Stimulated activated memory B cell treated with anti-CD40 and anti-IgM and Interleukin-4, amounts not matched to agents 10 μg/mL and 1 μg/mL and 100 μg/mL, for 72 hours (primary cell): ENCODE measurements around the gene CNTN4.

Experiments used
- ATAC-seq: fragments of 150-1000 bp; cut with Tn5 transposase; 2 replicates; pipeline ENCODE4 v1.10.0; 2021
- H3K27ac Mint-ChIP-seq: one replicate; pipeline ENCODE4 v1.8.0; 2022; ENCODE audit warnings: mild to moderate bottlenecking, mixed read lengths
- H3K27me3 Mint-ChIP-seq: one replicate; pipeline ENCODE4 v1.8.0; 2022; ENCODE audit warnings: mixed read lengths
- H3K36me3 Mint-ChIP-seq: one replicate; pipeline ENCODE4 v1.8.0; 2022; ENCODE audit warnings: mixed read lengths
- H3K4me1 Mint-ChIP-seq: one replicate; pipeline ENCODE4 v1.8.0; 2022; ENCODE audit warnings: mixed read lengths
- H3K4me3 Mint-ChIP-seq: one replicate; pipeline ENCODE4 v1.8.0; 2022; ENCODE audit warnings: mild to moderate bottlenecking, moderate library complexity, mixed read lengths
- H3K9me3 Mint-ChIP-seq: one replicate; pipeline ENCODE4 v1.8.0; 2022; ENCODE audit warnings: mixed read lengths

CNTN4 gene

DNA sequence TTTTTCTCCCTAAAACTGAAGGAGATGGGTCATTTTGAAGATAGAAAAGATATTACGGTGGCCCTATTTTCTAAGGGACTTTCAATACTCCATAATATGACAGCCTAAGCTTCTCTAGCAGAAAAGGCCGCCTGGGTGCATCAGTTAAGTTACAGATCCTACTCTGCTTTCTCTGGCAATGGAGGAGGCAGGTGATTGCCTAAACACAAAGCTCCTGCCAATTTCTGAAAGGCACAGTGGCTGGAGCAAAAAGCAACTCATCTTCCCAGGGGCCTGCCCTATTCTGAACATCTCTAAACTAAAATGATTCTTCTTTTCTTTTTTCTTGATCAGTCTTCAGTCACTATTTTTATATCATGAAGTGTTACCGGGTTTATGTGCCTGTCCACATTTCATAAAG, 276.7 kb downstream of the CNTN4 start:
- Mint-ChIP-seq H3K36me3 (no peaks in the 10 kb centered on the region), H3K27me3 (no peaks in the 10 kb centered on the region), H3K4me3 (no peak overlapping the region), H3K27ac (no peak overlapping the region), H3K9me3 (no peaks in the 10 kb centered on the region), H3K4me1 (no peaks in the 10 kb centered on the region)
- no peak for ATAC-seq

DNA sequence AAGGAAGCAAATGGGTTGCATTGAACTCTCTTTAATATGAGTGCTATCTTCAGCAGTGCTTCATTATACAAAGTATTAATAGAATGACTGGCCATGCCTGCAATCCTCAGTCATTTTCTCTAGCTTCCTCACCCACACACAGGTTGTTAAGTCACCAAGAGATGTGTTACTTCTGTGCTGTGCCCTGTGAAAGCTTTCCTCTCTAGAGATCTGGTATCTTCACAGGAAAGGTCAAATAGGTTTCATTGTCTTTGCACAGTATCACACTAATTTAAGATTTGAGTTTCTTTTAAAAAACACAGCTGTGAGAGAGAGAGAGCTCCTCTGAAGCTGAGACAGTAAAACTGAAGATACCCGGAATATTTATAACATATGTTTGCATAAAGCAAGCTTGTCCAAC, 278.6 kb downstream of the CNTN4 start:
- H3K4me3 Mint-ChIP-seq = no peak overlapping the region

GRCh38 chr3:2390926-2391532, 292.4 kb downstream of the CNTN4 start:
- Mint-ChIP-seq H3K9me3 (peaks cover 9% of the 10 kb centered on the region), H3K36me3 (no peaks in the 10 kb centered on the region), H3K4me3 (no peak overlapping the region), H3K4me1 (no peaks in the 10 kb centered on the region), H3K27ac (no peak overlapping the region), H3K27me3 (no peaks in the 10 kb centered on the region)
- no peak for ATAC-seq

More for the DNA sequence above, 278.6 kb downstream of the CNTN4 start:
- Mint-ChIP-seq H3K36me3 (no peaks in the 10 kb centered on the region), H3K9me3 (no peaks in the 10 kb centered on the region), H3K4me1 (no peaks in the 10 kb centered on the region), H3K27me3 (no peaks in the 10 kb centered on the region), H3K27ac (no peak overlapping the region)
- no peak for ATAC-seq

DNA sequence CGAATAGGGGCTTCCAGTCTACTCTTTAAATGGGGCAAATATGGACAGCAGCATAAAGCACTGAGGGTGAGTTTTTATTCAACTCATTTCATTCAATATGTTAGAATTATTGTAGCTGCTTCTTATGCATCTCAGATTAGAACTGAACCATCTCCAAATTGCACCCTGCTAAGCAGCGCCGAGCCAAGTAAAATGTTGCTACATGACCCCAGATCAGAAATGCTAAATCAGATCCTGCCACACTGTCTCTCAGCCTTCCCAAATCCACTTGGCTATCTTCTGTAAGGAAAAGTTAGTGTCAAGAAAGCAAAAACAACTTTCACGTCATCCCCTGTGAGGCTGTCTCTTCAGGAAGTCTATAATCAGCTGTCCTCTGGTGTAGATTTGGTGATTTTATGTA, 293.2 kb downstream of the CNTN4 start:
- no peak for ATAC-seq
- Mint-ChIP-seq H3K27me3 (no peaks in the 10 kb centered on the region), H3K27ac (no peak overlapping the region), H3K4me1 (no peaks in the 10 kb centered on the region), H3K36me3 (no peaks in the 10 kb centered on the region), H3K9me3 (peaks cover 9% of the 10 kb centered on the region), H3K4me3 (no peak overlapping the region)

DNA sequence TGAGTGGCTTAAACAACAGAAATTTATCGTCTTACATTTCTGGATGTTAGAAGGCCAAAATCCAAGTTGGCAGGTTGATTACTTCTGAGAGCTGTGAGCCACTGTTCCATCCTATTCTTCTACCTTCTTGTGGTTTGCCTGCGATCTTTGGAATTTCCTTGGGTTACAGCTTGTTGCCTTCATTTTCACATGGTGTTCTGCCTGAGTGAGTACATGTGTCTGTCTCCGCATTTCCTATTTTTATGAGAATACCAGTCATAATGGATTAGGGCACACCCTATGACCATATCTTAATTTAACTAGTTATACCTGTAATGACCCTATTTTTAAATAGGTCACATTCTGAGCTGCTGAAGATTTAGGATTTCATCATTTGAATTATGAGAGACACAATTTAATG, 294.3 kb downstream of the CNTN4 start:
- ATAC-seq = no peak
- H3K4me3 Mint-ChIP-seq = no peak overlapping the region
- H3K4me1 Mint-ChIP-seq = no peaks in the 10 kb centered on the region
- H3K27ac Mint-ChIP-seq = no peak overlapping the region
- peaks cover 9% of the 10 kb centered on the region for H3K9me3 Mint-ChIP-seq
- H3K36me3 Mint-ChIP-seq = no peaks in the 10 kb centered on the region
- no peaks in the 10 kb centered on the region for H3K27me3 Mint-ChIP-seq

DNA sequence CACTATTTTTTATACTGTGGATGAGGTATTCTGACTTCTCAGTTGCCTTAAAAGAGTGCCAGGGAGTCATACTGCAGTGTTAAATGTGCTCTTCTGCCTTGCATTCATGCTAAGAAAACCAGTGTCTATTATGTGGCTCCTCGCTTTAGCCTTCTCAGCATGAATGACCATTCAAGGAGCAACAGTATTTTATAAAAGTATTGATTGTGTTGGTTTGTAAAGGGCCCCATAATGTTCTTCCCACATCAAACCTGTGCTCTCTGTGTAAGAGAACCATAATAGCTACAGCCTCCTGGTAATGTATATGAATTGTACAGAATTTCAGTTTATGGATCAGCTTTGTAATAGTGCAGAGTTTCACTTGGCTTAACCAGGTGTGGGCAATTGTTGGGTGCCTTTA, 316.4 kb downstream of the CNTN4 start:
- Mint-ChIP-seq H3K4me3 (no peak overlapping the region), H3K36me3 (no peaks in the 10 kb centered on the region), H3K4me1 (no peaks in the 10 kb centered on the region), H3K9me3 (no peaks in the 10 kb centered on the region), H3K27me3 (no peaks in the 10 kb centered on the region), H3K27ac (no peak overlapping the region)
- ATAC-seq = no peak

GRCh38 chr3:2420919-2421318, 322.3 kb downstream of the CNTN4 start:
- Mint-ChIP-seq H3K4me3 (no peak overlapping the region), H3K36me3 (no peaks in the 10 kb centered on the region), H3K4me1 (no peaks in the 10 kb centered on the region), H3K27me3 (no peaks in the 10 kb centered on the region), H3K9me3 (peaks cover 6% of the 10 kb centered on the region), H3K27ac (no peak overlapping the region)
- no peak for ATAC-seq

DNA sequence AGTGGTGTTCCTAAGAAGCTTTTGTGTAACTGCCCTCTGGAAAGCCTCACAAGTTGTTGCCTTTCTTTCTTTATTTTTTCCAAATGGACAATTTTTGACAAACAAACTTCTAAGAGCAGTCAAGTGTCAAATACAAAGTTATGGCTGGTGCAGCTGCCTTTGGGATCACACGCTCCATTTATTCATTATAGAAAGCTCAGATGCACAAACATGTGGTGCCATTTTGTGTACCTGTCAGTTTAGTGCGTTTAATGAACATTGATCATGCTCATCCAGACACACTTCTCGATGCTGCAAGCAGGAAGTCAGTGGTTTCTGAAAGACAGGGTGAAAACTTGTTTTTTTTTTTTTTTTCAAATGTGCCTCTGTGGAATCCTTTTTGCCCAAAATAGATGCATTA, 324.5 kb downstream of the CNTN4 start:
- Mint-ChIP-seq H3K4me1 (no peaks in the 10 kb centered on the region), H3K27me3 (no peaks in the 10 kb centered on the region), H3K9me3 (peaks cover 13% of the 10 kb centered on the region), H3K4me3 (no peak overlapping the region), H3K27ac (no peak overlapping the region), H3K36me3 (no peaks in the 10 kb centered on the region)
- no peak for ATAC-seq

GRCh38 chr3:2441558-2441957, 342.9 kb downstream of the CNTN4 start:
- H3K9me3 Mint-ChIP-seq = no peaks in the 10 kb centered on the region
- no peak overlapping the region for H3K27ac Mint-ChIP-seq
- no peaks in the 10 kb centered on the region for H3K4me1 Mint-ChIP-seq

GRCh38 chr3:2446146-2446545, 347.5 kb downstream of the CNTN4 start:
- no peaks in the 10 kb centered on the region for H3K27me3 Mint-ChIP-seq
- H3K9me3 Mint-ChIP-seq = no peaks in the 10 kb centered on the region
- no peak for ATAC-seq
- H3K4me3 Mint-ChIP-seq = no peak overlapping the region
- H3K4me1 Mint-ChIP-seq = no peaks in the 10 kb centered on the region
- H3K36me3 Mint-ChIP-seq = no peaks in the 10 kb centered on the region
- H3K27ac Mint-ChIP-seq = no peak overlapping the region

More at GRCh38 chr3:2441558-2441957, 342.9 kb downstream of the CNTN4 start:
- ATAC-seq = no peak
- no peaks in the 10 kb centered on the region for H3K36me3 Mint-ChIP-seq
- H3K27me3 Mint-ChIP-seq = no peaks in the 10 kb centered on the region
- H3K4me3 Mint-ChIP-seq = no peak overlapping the region

DNA sequence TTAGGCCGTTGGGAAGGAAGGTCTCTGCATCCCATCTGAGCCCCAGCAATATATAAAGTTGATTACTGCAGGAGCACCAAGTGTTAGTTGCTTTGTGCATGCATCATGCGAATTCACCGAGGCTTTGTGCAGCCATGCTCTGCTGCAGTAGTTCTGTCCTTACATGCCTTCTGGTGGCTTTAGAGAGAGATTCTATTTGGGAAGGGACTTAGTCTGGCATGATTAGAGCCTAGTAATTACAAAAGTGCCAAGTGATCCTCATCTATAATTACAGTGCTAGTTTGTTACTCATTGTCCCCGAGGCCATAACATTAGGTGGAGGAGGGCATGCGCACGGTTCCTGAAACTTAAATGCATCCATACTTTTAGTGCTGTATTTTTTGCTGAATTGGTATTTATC, 353.6 kb downstream of the CNTN4 start:
- H3K27ac Mint-ChIP-seq = no peak overlapping the region
- no peaks in the 10 kb centered on the region for H3K36me3 Mint-ChIP-seq
- H3K27me3 Mint-ChIP-seq = no peaks in the 10 kb centered on the region
- H3K9me3 Mint-ChIP-seq = no peaks in the 10 kb centered on the region
- no peak overlapping the region for H3K4me3 Mint-ChIP-seq
- no peak for ATAC-seq
- H3K4me1 Mint-ChIP-seq = no peaks in the 10 kb centered on the region

- H3K4me1 Mint-ChIP-seq = no peaks in the 10 kb centered on the region
- H3K36me3 Mint-ChIP-seq = no peaks in the 10 kb centered on the region
- no peak for ATAC-seq
- no peaks in the 10 kb centered on the region for H3K27me3 Mint-ChIP-seq
- H3K4me3 Mint-ChIP-seq = no peak overlapping the region
- H3K27ac Mint-ChIP-seq = no peak overlapping the region
- no peaks in the 10 kb centered on the region for H3K9me3 Mint-ChIP-seq
Observed at GRCh38 chr3:2454865-2455264, 356.2 kb downstream of the CNTN4 start.

DNA sequence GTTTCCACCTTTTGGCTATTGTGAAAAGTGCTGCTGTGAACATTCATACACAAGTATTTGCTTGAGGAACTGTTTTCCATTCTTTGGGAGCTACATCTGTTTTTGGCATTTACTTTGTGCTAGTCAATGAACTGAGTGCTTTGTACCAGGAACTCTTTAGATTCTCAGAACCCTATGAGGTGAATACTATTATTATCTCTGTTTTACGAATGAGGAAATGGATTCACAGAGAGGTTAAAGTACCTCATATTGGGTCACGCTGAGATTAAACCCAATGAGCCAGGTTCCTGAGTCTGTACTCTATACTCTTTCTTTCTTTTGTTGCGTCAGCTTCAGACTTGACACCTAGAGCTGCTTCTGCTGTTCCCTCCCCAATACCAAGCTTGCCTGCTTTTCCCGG, 358.1 kb downstream of the CNTN4 start:
- ATAC-seq = no peak
- Mint-ChIP-seq H3K27ac (no peak overlapping the region), H3K9me3 (no peaks in the 10 kb centered on the region), H3K4me3 (no peak overlapping the region), H3K27me3 (no peaks in the 10 kb centered on the region), H3K36me3 (no peaks in the 10 kb centered on the region), H3K4me1 (no peaks in the 10 kb centered on the region)

GRCh38 chr3:2458816-2459215, 360.1 kb downstream of the CNTN4 start:
- Mint-ChIP-seq H3K4me3 (no peak overlapping the region), H3K9me3 (no peaks in the 10 kb centered on the region), H3K4me1 (no peaks in the 10 kb centered on the region), H3K27ac (no peak overlapping the region), H3K27me3 (no peaks in the 10 kb centered on the region), H3K36me3 (no peaks in the 10 kb centered on the region)
- ATAC-seq = no peak

- H3K27ac Mint-ChIP-seq = no peak overlapping the region
- H3K36me3 Mint-ChIP-seq = no peaks in the 10 kb centered on the region
- H3K4me1 Mint-ChIP-seq = no peaks in the 10 kb centered on the region
- H3K27me3 Mint-ChIP-seq = no peaks in the 10 kb centered on the region
- no peak for ATAC-seq
- H3K9me3 Mint-ChIP-seq = peaks cover 4% of the 10 kb centered on the region
- no peak overlapping the region for H3K4me3 Mint-ChIP-seq
Observed at GRCh38 chr3:2465842-2466241, 367.2 kb downstream of the CNTN4 start.

- ATAC-seq = no peak
- Mint-ChIP-seq H3K36me3 (no peaks in the 10 kb centered on the region), H3K4me1 (no peaks in the 10 kb centered on the region)
Observed at GRCh38 chr3:2468816-2469215, 370.1 kb downstream of the CNTN4 start.

GRCh38 chr3:2476996-2477395, 378.3 kb downstream of the CNTN4 start:
- Mint-ChIP-seq H3K36me3 (no peaks in the 10 kb centered on the region), H3K4me1 (no peaks in the 10 kb centered on the region), H3K27me3 (no peaks in the 10 kb centered on the region), H3K9me3 (peaks cover 6% of the 10 kb centered on the region), H3K4me3 (no peak overlapping the region), H3K27ac (no peak overlapping the region)
- no peak for ATAC-seq

More at GRCh38 chr3:2468816-2469215, 370.1 kb downstream of the CNTN4 start:
- H3K9me3 Mint-ChIP-seq = peaks cover 7% of the 10 kb centered on the region
- H3K4me3 Mint-ChIP-seq = no peak overlapping the region
- no peak overlapping the region for H3K27ac Mint-ChIP-seq
- H3K27me3 Mint-ChIP-seq = no peaks in the 10 kb centered on the region
